ENCODE measurements around the gene CHST13.

The CHST13 gene

DNA sequence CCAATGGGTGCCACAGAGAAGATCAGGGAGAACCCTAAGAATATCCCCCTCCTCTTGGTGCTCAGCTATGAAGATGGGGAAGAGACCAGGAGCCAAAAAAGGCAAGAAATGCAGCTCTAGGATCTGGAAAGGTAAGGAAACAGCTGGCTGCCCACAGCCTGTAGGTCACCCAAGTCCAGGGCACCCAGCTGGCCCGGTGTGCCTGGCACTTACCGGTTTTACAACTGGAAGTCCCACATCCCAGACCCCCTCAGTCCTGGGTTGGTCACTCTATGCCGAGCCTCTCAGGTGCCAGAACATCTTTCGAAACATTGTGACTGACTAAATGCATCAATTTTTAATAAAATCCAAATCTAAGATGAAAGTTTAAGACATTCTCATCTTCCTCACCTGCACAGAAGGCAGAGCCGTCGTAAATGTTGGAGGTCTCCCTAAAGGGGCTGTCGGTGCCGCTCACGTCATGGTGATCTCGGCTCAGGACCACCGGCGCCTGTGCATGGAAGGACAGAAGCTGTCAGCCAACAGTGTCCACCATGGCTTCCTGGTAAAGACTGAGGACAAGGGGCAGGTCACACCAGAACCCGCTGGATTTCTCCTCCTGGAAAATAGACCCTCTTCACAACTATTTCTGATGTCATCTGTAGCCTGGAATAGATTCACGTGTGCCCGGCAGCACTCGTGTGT is 34.9 kb upstream of the CHST13 start:
- DNase-seq: no peak

DNA sequence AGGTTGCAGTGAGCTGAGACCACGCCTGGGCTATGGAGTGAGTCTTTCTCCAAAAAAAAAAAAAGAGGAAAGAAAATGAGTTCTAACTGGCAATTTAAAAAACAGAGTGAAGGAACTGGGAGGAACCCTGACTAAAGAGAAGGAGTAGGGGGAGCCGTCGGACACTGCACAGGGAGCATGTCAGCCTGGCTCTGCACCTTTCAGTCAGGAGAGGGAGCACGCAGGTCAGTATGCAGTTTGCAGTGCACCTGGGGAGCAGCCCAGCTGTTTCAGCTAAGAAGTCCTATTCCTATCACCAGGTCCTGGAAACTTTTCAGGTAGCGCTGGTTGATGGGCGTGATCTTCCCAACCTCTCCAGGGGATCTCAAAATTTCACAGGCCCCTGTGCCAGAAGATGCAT is 33.3 kb upstream of the CHST13 start:
- no peak for DNase-seq

DNA sequence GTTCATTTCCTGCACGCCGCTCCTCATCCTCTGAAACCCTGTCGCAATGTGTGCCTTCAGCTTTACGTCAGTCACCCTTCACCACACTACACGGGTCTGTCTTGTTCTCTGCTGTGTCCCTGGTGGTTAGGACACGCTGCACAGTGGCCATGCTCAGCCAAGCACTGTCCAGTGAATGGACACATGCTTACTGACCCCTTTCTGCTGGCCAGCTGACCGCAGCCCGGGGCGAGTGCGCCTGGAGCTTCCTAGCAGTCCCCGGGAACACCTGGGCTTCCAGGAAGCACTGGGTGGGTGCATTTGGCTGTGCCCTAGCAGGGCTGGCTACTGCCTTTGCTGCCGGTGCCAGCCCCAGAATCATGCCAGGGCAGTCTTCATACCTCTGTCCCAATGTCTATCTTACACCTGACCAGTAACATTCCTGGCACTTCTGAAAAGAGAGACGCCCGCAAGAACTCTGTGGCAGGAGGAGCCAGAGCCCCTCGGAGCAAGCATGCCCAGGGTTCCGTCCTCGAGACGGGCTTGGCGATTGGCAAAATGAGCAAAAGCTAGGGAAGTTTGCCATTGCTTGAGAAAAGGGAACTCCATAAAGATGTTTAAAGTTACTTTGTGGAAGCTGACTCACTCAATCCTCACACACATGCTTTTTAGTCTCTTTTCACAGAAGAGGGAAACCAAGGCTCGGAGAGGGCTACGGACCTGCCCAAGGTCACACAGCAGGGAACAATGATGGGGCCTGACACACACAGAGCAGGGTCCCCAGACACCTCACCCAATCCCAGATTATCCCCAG is 32.5 kb upstream of the CHST13 start:
- no peak for DNase-seq

DNA sequence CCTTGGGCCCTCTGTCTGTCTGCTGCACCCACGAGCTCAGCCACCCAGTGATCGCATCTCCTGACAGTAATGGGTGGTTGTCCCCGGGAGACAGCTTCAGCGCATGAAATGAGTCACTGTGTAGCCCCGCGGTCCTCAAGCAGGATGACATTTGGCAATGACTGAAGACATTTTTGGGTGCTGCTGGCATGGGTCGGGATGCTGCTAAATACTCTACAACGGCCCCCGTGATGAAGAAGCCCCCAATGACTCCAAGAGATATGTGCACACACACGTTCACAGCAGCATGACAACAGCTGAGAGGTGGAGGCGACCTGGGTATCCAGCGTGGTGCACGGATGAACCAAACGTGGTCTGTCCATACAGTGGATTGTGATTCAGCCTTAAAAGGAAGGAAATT is 30.9 kb upstream of the CHST13 start:
- DNase-seq: no peak

DNA sequence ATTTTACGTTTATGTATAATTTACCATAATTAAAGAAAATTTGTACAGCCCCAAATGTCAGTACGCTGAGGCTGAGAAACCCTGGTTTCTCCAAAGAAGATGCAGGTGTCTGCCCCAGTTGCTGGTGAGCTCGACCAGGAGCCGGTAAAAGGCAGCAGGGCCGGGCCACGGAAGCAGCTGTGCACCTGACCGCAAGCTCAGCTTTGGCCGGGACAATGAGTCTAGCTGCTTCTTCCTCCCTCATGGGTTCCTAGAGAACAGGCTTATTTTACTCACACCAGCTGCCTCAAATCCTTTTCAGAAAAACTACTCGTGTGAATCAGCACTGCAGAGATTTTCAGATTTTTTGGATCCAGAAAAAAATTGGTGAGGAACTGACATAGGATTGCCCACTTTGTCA is 30.2 kb upstream of the CHST13 start:
- no peak for DNase-seq

DNA sequence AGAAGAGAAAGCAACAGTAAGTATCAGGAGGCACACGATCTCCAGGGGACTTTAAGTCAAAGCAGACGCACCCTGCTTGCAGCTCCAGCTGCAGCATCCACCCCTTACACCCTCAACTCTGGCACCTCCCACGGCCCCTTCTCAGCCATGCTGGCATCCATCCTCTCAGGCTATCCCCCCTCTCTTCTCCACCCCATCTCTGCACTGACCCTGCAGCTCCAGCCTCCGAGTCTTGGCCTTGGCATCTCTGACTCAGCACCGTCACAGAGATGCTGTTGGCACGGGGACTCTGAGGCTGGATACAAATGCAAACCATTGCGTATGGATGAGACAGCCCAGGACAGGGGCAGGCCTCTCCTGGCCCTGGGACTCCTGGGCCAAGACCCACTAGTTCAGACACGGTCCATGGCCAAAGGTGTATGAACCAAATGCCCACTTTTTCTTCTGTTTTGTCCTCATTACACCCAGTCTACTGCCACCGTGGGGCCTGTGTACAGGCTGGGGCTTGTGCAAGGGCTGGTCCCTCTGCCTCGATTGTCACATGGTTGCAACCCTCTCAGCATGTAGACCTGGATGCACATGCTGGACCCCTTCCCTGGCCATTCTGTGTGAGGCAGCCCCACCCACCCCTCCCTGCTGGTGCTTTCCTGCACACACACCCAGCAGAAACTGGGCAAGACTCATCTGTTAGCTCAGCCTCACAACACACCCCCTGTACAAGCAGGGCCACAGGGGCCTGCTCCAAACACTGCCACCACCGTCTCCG is 29.6 kb upstream of the CHST13 start:
- DNase-seq: no peak

DNA sequence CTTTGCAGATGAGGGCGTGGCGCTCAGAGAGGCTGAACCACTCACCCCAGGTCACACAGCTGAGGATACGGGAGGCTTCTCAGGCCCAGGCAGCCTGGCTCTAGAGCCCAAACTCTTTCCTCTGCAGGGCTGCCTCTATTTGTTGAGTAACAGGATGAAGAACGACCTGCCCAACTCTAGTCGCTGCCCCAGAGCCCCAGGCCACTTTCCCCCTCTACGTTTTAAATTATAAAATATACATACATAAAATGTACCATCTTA is 29.1 kb upstream of the CHST13 start:
- DNase-seq: no peak

DNA sequence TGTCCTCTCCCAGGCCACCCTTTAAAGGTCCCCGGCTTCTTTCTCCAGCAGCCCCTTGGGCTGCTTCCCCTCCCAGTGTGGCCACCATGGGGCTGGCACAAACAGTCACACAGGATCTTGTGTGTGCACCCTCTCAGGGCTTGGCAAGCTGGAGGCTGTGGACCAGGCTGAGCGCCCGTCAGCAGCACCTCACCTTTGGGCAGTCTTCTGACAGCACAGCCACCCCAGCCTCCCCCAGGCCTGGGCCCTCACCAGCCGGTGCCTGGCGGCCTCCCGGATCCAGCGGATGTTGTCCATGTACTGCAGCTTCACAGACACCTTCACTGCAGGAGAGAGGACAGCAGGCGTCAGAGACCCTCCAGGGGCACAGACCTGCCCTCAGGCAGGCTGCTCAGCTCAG is 28.2 kb upstream of the CHST13 start:
- DNase-seq: no peak

DNA sequence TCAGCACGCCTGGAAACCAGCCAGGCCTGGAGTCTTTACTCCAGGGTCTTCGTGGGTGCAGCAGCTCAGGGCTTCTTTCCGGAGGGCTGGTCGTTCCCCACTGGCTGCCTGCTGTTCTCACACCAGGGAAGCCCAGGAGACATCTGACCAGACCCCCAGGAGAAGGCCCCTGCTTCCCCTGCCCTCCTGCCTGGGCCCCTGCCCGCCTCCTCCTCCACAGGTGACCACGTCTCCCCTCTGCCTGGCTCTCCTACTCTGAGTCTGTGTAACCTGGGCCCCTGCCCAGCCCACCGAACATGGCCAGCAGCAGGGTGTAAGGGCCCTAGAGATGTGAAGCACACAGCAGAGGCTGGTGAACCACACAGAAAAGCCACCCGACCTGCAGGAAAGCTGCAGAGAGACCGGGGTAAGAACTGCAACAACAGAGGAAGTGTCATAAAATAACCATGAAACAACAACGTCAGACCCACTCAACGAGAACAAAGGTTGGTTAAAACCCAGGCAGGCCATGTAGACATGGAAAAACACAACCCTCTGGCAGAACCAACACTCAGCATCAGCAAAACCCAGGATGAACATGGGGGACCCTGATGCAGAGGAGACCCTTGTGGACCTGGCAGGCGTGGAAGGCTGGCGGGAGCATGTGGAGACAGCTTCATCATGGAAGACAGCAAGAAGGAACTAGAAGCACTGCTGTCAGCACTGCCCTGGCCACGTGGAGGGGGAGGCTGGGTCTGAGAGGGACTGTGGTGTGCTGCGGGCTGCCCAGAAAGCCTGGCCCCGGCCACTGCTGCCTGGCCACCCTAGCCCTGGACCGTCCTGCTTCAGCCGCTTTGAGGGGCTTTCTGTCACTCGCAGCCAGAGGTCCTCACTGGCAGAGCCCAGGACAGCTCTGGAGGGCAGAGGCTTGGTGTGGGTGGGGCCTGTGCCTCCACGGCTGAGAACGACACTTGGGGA is 26.8 kb upstream of the CHST13 start:
- no peak for DNase-seq

DNA sequence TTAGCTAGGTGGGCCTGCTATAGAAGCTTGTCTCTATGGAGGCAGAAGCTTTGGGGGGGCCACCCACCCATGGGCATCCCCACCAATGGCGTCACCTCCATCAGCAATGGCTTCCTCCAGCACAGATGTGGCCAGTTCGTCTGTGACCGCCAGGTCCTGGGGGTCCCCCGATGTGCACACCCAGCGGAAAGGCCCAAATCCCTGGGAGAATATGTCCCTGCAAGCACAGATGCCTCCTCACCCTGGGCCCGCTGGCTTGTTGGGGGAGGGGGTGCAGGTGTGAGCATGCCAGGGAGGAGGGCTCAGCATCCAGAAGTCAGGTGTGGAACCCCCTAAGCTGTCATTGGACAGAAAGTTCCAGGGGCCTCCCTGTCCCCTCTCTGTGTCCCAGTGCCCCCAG is 26.0 kb upstream of the CHST13 start:
- no peak for DNase-seq

DNA sequence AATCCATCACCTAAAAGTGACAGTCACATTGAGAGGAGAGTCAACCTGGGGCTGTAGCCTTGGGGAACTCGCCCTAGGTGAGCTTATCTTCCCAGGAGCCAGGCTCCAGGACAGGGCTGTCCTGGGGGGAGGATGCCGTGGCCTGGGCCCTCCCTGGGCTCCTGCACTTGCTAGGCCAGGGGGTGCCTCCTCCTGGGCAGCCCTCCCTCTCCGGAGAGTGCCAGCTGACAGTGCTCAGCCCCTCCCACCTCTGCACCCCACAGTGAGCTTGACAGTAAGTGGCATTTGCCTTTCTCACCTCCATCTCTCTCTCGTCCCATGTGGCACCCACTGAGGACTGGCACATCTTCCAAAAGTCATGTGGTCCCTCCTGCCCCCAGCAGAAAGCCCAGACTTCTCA is 25.5 kb upstream of the CHST13 start:
- DNase-seq: no peak

DNA sequence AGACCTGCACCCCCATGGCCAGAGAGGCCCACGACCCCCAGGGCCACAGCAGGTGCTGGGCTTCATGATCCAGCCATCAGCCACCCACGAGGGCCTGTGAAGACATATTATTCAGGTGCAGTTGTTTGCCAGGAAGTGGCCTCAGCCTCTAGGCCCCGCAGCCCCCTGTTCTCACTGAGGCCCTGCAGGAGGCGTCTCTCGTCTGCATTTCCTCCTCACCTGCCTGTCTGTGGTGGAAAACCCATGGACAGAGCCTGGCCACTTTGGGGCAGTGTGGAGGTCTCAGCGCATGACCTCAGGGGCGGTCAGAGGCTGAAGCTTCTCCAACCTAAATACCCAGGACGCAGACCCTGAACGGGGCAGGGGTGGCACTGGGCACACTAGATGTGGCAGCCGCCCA is 25.0 kb upstream of the CHST13 start:
- no peak for DNase-seq

DNA sequence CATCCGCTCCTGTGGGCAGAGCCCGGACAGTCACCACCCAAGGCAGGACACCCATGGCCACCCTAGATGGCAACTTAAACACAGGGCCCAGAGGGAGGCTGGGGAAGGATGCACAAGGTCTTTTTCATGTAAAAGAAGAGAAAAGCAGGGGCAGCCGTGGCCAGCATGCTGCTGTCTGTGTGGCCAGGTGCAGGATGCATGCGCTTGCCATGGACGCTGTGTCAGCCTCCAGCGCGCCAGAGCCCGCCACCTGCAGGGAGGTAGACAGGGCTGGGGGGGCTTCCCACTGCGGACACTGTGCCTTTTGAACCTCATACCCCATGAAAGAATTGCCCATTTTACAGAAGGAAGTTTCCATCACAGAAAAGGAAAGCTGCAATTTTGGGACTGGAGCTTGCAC is 24.6 kb upstream of the CHST13 start:
- DNase-seq: no peak

DNA sequence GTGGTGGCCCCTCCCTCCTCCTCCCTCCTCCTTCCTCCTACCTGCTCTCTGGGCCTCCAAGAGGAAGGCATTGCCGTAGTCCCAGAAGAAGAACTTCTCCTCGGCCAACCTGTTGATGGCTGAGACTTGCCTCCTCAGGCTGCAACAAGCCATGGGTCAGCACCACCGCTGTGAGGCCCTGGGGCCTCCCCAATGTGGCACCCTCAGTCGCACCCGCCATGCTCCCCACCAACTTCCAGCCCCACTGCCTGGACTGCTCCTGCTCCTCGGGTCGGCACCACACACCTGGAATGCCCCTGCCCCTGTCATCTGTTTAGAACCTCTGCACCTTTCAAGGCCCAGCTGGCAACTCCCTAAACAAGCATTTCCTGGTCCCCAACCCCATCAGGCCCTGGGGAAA is 23.9 kb upstream of the CHST13 start:
- no peak for DNase-seq

DNA sequence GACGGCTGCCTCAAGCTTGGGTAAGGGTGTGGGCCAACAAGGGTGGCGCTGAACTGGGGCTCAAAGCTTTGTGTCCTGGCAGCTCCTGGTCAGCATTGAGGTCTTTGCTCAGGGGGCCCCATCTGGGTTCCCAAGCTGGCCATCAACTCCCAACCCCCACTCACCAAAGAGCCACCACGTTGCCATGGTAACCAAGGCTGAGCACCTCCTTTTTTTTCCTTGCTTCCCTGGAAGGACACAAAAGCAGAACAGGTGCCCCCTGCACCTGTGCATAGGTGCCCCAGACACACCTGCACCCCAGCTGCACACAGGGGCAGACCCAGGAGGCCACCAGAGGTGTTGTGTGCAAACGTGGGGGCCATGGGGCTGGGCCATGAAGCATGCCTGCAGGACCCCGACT is 22.9 kb upstream of the CHST13 start:
- DNase-seq: no peak

DNA sequence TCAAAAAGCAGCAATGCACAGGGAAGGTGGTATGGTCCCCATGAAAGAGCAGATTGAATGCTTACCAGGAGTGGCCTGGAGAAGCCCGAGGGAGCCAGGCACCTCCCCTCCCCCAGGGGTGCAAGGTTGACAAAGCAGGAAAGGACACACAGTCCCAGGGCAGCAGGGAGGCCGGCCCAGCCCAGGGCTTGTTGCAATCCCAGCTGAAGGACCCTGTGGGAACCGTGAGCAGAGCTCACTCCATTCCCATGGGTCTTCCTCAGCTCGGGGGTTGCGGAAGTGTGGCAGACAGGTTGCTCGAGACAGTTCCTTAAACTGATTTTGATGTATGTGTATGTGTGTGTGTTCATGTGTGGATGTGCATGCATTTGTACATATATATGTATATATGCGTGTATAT is 22.2 kb upstream of the CHST13 start:
- no peak for DNase-seq

DNA sequence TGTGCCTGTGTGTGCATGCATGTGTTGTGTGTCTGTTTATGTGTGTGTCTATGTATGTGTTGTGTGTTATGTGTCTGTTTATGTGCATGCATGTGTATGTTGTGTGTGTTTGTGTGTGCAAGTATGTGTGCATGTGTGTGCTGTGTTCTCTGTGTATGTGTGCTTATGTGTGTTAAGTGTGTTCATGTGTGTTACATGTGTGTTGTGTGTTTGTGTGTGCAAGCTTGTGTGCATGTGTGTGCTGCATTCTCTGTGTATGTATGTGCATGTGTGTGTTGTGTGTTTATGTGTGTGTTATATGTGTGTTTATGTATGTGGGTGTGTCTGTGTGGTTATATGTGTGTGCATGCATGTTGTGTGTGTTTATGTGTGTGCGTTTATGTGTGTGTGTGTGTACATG is 21.3 kb upstream of the CHST13 start:
- DNase-seq: no peak

DNA sequence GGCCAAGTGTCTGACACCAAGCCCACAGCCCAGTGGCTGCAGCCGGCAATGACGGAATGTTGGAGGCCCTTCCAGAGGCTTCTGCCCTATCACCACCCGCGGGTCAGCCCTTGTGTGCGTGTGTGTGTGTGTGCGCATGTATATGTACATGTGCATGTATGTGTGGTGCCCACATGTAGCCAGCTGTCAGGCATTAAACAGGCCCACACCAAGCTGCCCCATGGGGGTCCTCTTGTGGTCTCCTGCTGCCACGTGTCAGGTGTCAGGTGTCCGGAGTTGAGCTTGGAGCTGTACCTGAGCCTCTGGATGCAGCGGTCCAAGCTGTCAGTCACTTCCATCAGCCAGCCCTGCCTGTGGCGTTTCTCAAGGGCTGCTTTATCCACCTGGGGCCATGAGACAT is 20.3 kb upstream of the CHST13 start:
- DNase-seq: no peak

DNA sequence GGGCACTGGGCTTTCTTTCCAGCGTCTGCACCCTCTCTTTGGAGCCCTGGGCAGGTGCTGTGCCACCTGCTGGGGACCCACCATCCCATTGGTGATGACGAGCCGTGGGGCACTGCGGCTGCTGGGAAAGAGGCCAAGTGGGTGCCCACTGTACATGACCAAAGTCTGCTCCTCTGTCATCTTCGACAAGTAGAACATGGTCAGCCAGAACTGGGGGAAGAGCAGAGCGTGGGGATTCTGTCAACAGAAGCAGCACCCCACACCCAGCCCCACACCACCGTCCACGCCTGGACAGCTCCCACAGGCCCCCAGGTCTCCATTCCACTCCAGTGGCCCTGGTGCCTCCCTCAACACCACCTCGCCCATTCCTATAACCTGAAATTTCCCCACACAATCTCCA is 16.1 kb upstream of the CHST13 start:
- DNase-seq: no peak

DNA sequence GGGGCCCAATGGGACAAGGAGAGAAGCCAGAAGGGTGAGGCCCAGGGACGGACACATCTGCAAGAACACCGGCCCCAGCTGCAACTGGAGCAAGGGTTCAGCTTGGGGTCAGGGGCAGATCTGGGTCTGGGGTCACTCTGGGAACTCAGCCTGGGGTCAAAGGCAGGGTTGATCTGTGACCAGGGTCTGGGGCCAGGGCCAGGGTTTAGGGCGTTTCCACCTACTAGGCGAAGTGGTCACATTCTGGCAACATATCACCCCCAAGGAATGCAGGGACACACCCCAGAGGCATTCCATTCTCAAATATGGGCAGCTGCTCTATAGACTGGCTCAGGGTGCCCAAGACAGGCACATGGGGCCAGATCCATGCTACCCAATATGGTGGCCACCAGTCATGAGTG is 15.4 kb upstream of the CHST13 start:
- DNase-seq: no peak

DNA sequence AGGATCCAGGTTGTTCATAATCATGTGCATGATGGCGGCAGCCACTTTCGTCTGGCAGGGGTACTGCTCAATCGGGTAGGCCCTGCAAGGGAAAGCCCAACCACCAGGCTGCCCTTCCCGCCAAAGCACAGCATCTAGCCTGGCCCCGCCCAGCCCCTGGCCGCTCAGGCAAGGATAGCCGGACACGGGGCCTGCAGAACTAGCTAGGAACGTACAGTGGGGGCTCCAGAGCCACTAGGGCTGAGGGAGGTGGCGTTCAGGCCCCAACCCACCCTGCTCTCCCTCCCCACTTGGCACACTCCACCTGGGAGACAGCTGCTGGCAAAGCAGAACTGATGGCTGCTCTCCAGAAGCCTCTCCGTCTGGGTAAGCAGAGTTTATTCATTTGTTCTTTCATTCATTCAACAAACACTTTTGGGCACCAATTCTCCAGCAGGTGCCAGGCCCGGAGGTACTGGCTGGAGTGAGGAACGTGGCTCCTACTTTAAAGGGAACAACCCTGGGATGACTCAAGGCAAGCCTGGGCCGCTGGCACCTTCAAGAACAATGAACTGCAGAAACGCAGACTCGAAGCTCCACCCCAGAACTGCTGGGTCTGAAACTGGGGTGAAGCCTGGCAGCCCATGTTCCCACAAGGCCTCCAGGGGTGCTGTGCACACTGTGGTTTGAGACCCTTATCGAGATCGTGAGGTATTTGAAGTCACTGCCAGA is 14.2 kb upstream of the CHST13 start:
- DNase-seq: no peak

DNA sequence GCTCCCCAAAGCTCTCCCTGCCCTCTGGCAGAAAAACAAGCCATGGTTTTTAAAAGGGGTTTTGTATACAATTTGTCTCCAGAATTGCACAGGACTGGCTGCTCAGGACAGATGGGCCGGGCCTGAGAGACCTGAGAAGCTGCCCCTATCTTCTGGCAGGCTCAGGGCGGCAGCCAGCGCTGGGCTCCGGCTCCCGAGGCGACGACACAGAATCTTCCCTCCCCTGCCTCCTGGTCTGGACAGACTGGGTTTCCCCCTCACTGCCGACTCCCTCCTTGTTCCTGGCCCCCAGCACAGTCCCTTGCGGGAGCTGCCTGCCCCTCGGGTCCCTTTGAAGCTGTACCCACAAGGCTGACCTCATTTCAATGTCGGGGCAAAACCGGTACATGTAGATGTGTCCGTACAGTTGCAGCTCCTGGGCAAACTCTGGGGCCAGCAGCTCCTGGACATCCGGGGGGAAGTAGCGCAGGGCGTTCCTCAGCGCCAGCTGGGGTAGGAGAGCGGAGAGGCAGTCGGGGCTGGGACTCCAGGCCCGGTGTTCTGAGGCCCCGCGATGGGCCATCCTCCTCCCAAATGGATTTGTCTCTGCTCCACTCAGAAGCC is 13.5 kb upstream of the CHST13 start:
- DNase-seq: no peak

Measured in NCI-H1048 (cell line).